Measurements from ENCODE around the gene PLB1. TPM values are rescaled to one million over a fixed set of nuclear protein-coding genes. Genes with fewer than 3 reads are reported as not detected.

PLB1 gene
- total and polyA plus RNA-seq, 9 of the 15 experiments (the other 6 are each of a cell fraction or from before 2014, with no cell fraction given), result 0.01 to 0.09 (median 0.07) TPM; not detected in 2

DNA sequence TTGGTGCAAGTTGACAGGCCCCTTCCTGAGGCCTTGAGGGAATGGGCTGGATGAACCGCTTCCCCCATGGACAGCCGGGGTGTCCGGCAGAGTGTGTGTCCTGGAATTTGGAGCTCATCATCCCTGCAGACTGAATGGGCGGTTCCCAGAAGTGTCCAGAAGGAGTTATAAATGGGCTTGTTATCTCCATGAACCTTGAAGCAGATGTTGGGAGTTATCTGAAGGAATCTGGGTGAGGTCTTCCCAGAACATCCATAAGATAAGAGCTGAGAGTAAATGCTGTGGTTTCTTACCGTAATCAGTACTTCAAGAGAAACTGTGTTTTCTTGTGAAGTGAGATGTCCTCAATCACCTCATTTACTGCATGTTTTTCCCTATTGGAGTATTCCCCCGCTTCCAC is 21.1 kb downstream of the PLB1 start (continued):
- TF ChIP-seq RREB1 (CRISPR knock-in tag; IDR thresholded peaks at IDR 0.05), result no peak
- TF ChIP-seq U2AF1 (optimal IDR thresholded peaks at IDR 0.05; ENCODE audit: low read depth, low read length), result no peak
- no peak for TF ChIP-seq FUS (optimal IDR thresholded peaks at IDR 0.05; ENCODE audit: low read depth, low read length)
- TF ChIP-seq GTF2F1 (IDR thresholded peaks at IDR 0.05; ENCODE audit: low read depth, low read length), result no peak
- TF ChIP-seq HNRNPLL (IDR thresholded peaks at IDR 0.05; ENCODE audit: low read depth, low read length, poor library complexity, severe bottlenecking), result no peak
- TF ChIP-seq BRF2 (IDR thresholded peaks at IDR 0.05; ENCODE audit: borderline replicate concordance, insufficient read depth, insufficient read length), result no peak
- TF ChIP-seq MTA2 (IDR thresholded peaks at IDR 0.05; ENCODE audit: low read depth), result peak; percentile 96
- TF ChIP-seq ZNF655 (CRISPR knock-in tag; IDR thresholded peaks at IDR 0.05), result no peak
- no peak for TF ChIP-seq DIDO1 (tag; IDR thresholded peaks at IDR 0.05; ENCODE audit: low read depth)
- TF ChIP-seq, protein P1, sequence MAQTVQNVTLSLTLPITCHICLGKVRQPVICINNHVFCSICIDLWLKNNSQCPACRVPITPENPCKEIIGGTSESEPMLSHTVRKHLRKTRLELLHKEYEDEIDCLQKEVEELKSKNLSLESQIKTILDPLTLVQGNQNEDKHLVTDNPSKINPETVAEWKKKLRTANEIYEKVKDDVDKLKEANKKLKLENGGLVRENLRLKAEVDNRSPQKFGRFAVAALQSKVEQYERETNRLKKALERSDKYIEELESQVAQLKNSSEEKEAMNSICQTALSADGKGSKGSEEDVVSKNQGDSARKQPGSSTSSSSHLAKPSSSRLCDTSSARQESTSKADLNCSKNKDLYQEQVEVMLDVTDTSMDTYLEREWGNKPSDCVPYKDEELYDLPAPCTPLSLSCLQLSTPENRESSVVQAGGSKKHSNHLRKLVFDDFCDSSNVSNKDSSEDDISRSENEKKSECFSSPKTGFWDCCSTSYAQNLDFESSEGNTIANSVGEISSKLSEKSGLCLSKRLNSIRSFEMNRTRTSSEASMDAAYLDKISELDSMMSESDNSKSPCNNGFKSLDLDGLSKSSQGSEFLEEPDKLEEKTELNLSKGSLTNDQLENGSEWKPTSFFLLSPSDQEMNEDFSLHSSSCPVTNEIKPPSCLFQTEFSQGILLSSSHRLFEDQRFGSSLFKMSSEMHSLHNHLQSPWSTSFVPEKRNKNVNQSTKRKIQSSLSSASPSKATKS (CRISPR knock-in tag; IDR thresholded peaks at IDR 0.05), result no peak
- TF ChIP-seq ZNF3 (CRISPR knock-in tag; IDR thresholded peaks at IDR 0.05), result no peak
- no peak for TF ChIP-seq ZNF780A (CRISPR knock-in tag; IDR thresholded peaks at IDR 0.05)
- no peak for TF ChIP-seq POLR2B (IDR thresholded peaks at IDR 0.05; ENCODE audit: low read depth, partially characterized antibody)
- TF ChIP-seq TOE1 (IDR thresholded peaks at IDR 0.05; ENCODE audit: borderline replicate concordance), result no peak
- no peak for TF ChIP-seq TOE1 (CRISPR knock-in tag; IDR thresholded peaks at IDR 0.05; ENCODE audit: borderline replicate concordance, low read depth)
- peak; percentile 78 for TF ChIP-seq ZNF24 (IDR thresholded peaks at IDR 0.05)
- no peak for TF ChIP-seq NFATC3 (IDR thresholded peaks at IDR 0.05)

Data from K562 (cell line).